VCaP (cell line): ENCODE measurements around the gene ZNF496.

Experiments used
- H3K27ac ChIP-seq: fragments of 450-650 bp; 2 replicates; pipeline ENCODE4 v1.5.1; 2017
- CTCF ChIP-seq: fragments of 450-650 bp; conservative IDR thresholded peaks from 2 replicates; pipeline ENCODE4 v1.5.1; 2017; ENCODE audit warnings: mild to moderate bottlenecking, moderate library complexity

ZNF496 gene

GRCh38 chr1:247322849-247323586, 8.6 kb downstream of the ZNF496 start:
- no peak for TF ChIP-seq CTCF
- H3K27ac ChIP-seq, result no peak overlapping the region

GRCh38 chr1:247322442-247322841, 9.2 kb downstream of the ZNF496 start:
- no peak overlapping the region for H3K27ac ChIP-seq
- no peak for TF ChIP-seq CTCF

- no peak overlapping the region for H3K27ac ChIP-seq
Measured at GRCh38 chr1:247317702-247318101, 14.0 kb downstream of the ZNF496 start.

GRCh38 chr1:247316590-247317197, 15.0 kb downstream of the ZNF496 start:
- TF ChIP-seq CTCF, result no peak
- H3K27ac ChIP-seq, result no peak overlapping the region

More at GRCh38 chr1:247317702-247318101, 14.0 kb downstream of the ZNF496 start:
- TF ChIP-seq CTCF, result no peak

- no peak for TF ChIP-seq CTCF
- no peak overlapping the region for H3K27ac ChIP-seq
Measured at GRCh38 chr1:247304031-247304430, 27.6 kb downstream of the ZNF496 start.

GRCh38 chr1:247303216-247303615, 28.5 kb downstream of the ZNF496 start:
- no peak for TF ChIP-seq CTCF
- no peak overlapping the region for H3K27ac ChIP-seq

GRCh38 chr1:247301176-247301540, 30.5 kb downstream of the ZNF496 start:
- H3K27ac ChIP-seq, result no peak overlapping the region
- TF ChIP-seq CTCF, result no peak
